Measurements from ENCODE around the gene UBAC2.

Gene UBAC2

GRCh38 chr13:99314640-99315176, 114.1 kb downstream of the UBAC2 start:
- peak; percentile 57 for DNase-seq

GRCh38 chr13:99315186-99315585, 114.5 kb downstream of the UBAC2 start:
- DNase-seq = no peak

- no peak for DNase-seq
These were observed 115.6 kb downstream of the UBAC2 start for GRCh38 chr13:99316224-99316623.

GRCh38 chr13:99316657-99317256, 116.1 kb downstream of the UBAC2 start:
- no peak for DNase-seq

- DNase-seq = no peak
These were observed 120.2 kb downstream of the UBAC2 start for GRCh38 chr13:99320693-99321481.

GRCh38 chr13:99321709-99322108, 121.1 kb downstream of the UBAC2 start:
- DNase-seq = no peak

- no peak for DNase-seq
These were observed 121.8 kb downstream of the UBAC2 start for GRCh38 chr13:99322297-99323103.

GRCh38 chr13:99323488-99323887, 122.8 kb downstream of the UBAC2 start:
- DNase-seq = no peak

- no peak for DNase-seq
These were observed 125.4 kb downstream of the UBAC2 start for GRCh38 chr13:99326012-99326411.

GRCh38 chr13:99327126-99327525, 126.5 kb downstream of the UBAC2 start:
- DNase-seq = no peak

- no peak for DNase-seq
These were observed 127.1 kb downstream of the UBAC2 start for GRCh38 chr13:99327761-99328160.

- no peak for DNase-seq
These were observed 128.8 kb downstream of the UBAC2 start for GRCh38 chr13:99329477-99329876.

- DNase-seq = no peak
These were observed 130.3 kb downstream of the UBAC2 start for GRCh38 chr13:99330942-99331341.

GRCh38 chr13:99331881-99332293, 131.2 kb downstream of the UBAC2 start:
- no peak for DNase-seq

GRCh38 chr13:99332456-99332855, 131.8 kb downstream of the UBAC2 start:
- no peak for DNase-seq

- DNase-seq = no peak
These were observed 133.6 kb downstream of the UBAC2 start for GRCh38 chr13:99334221-99334620.

GRCh38 chr13:99335087-99335486, 134.4 kb downstream of the UBAC2 start:
- DNase-seq = no peak

GRCh38 chr13:99335603-99336002, 134.9 kb downstream of the UBAC2 start:
- no peak for DNase-seq

- DNase-seq = no peak
These were observed 138.6 kb downstream of the UBAC2 start for GRCh38 chr13:99339230-99339721.

- no peak for DNase-seq
These were observed 139.2 kb downstream of the UBAC2 start for GRCh38 chr13:99339736-99340397.

- DNase-seq = no peak
These were observed 140.0 kb downstream of the UBAC2 start for GRCh38 chr13:99340638-99341037.

- DNase-seq = no peak
These were observed 141.5 kb downstream of the UBAC2 start for GRCh38 chr13:99341969-99342722.

All from stimulated activated CD4-positive, alpha-beta T cell treated with anti-CD3 and anti-CD28 coated beads, Interleukin-4, amount 100 ng/mL, for 1 hour (primary cell).